GM13976 (cell line): ENCODE data around the gene MRPL36.

Experiments
- DNase-seq: peaks from one replicate; pipeline ENCODE4 v3.0.0; 2012; ENCODE audit warnings: low spot score
- in situ Hi-C: fragments of 300-500 bp; cut with MboI; formaldehyde crosslinking; loops from one replicate; pipeline ENCODE4 v1.12.0; 2022; ENCODE audit warnings: low sequenced_read_pairs, mixed read lengths, inconsistent platforms; ENCODE audit not compliant: unreplicated experiment
- TF ChIP-seq, protein P1 (sequence below): IDR thresholded peaks from 2 replicates; pipeline ENCODE4 v1.5.1; 2012; ENCODE audit warnings: borderline replicate concordance, mild to moderate bottlenecking; ENCODE audit not compliant: insufficient read depth; ENCODE audit errors: extremely low read depth, missing control alignments, control extremely low read depth

The MRPL36 gene

DNA sequence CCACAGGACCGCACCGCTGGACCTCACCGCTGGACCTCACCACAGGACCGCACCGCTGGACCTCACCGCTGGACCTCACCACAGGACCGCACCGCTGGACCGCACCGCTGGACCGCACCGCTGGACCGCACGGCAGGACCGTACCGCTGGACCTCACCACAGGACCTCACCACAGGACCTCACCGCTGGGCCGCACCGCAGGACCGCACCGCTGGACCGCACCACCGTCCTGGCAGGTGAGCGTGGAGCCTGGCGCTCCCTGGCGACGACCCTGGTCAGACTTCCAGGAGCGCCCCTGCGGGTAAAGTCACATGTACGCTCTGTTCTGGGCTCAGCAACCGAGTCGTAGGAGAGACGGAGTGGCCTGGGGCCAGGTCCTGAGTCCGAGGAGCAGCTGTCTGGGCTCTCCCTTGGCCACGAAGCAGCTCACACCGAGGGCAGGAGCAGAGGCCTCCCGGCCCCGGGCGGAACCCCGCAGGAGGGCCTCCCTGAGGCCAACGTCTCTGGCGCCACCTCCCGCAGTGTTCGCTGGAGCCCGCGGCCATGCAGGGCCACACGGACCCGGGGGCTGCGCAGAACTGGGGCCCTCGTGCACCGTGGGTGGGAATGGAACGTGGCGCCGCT is 30.5 kb downstream of the MRPL36 start:
- in situ Hi-C loops, result no loop called here
- TF ChIP-seq, protein P1, sequence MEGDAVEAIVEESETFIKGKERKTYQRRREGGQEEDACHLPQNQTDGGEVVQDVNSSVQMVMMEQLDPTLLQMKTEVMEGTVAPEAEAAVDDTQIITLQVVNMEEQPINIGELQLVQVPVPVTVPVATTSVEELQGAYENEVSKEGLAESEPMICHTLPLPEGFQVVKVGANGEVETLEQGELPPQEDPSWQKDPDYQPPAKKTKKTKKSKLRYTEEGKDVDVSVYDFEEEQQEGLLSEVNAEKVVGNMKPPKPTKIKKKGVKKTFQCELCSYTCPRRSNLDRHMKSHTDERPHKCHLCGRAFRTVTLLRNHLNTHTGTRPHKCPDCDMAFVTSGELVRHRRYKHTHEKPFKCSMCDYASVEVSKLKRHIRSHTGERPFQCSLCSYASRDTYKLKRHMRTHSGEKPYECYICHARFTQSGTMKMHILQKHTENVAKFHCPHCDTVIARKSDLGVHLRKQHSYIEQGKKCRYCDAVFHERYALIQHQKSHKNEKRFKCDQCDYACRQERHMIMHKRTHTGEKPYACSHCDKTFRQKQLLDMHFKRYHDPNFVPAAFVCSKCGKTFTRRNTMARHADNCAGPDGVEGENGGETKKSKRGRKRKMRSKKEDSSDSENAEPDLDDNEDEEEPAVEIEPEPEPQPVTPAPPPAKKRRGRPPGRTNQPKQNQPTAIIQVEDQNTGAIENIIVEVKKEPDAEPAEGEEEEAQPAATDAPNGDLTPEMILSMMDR, result no peak
- DNase-seq, result no peak

DNA sequence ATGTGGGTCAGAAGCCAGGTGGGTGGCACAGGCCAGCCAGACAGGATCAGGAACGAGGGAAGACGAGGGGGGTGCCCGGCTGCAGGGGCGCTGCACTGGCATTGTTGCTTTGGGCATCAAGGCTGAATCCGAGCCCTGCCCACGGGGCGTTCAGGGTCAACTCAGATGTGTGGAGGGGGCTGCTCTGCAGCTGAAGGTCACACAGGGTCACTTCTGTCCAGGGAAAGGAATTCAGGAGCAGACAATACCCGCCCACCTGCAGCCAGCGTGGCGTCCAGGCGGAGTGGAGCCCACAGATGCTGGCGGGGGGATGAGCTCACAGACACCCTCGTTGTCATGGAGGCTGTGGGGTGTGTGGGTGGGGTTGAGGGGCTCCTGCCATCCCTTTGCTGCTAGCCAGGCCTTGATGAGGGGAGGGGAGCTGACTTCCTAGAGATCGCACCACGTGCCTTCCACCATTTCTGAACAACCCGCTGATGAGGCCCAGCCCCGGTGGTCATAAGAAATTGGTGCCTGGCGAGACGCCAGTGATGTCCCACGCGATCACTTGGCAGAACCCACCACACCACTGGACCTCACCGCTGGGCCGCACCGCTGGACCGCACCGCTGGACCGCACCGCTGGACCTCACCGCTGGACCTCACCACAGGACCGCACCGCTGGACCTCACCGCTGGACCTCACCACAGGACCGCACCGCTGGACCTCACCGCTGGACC is 31.2 kb downstream of the MRPL36 start:
- in situ Hi-C loops, result no loop called here
- TF ChIP-seq, protein P1, result no peak
- no peak for DNase-seq

DNA sequence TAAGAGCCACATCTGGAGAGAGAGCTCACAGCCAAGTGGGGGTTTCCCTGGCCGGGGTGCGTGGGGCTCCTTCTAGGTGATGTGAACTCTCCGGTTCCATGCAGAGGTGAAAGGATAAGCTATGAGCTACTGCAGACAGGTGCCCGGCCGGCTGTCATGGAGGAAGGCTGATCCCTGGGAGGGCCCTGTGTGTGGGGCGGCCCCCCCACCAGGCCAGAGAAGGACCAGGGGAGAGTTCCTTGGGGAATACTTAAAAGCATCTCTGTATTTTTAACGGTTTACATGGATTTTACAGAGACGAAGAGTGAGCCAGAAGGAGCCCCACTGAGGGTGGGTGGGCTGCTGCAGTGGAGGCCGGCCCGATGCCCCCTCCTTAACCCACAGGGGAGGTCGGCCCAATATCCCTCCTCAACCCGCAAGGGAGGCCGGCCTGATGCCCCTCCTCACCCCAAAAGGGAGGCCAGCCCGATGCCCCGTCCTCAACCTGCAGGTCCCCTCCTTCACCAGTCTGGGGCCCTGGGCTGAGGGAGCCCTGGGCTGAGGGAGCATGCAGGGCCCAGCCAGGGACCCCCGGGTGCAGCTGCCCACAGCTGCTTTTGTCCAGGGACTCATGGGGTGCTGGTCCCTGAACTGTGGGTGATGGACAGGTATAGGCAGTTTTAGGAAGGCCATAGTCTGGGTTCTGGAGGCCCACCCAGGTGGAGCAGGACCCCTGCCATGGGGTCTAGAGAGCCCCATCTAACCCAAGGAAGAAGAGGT is 31.9 kb downstream of the MRPL36 start:
- no peak for DNase-seq
- in situ Hi-C loops, result no loop called here
- TF ChIP-seq, protein P1, result no peak

DNA sequence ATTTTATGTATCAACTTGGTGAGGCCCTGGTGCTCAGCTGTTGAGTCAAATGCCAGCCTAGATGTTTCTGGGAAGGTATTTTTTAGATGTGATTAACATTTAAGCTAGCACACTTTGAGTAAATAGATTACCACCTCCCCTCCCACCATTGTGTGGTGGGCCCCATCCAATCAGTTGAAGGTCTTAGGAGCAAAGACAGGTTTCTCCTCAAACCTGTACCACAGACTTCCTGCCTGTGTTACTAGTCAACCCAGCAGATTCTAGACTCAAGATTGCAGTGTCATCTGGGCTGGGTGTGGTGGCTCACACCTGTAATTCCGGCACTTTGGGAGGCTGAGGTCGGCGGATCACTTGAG is 33.8 kb downstream of the MRPL36 start:
- TF ChIP-seq, protein P1, result no peak
- DNase-seq, result no peak
- in situ Hi-C loops, result no loop called here

DNA sequence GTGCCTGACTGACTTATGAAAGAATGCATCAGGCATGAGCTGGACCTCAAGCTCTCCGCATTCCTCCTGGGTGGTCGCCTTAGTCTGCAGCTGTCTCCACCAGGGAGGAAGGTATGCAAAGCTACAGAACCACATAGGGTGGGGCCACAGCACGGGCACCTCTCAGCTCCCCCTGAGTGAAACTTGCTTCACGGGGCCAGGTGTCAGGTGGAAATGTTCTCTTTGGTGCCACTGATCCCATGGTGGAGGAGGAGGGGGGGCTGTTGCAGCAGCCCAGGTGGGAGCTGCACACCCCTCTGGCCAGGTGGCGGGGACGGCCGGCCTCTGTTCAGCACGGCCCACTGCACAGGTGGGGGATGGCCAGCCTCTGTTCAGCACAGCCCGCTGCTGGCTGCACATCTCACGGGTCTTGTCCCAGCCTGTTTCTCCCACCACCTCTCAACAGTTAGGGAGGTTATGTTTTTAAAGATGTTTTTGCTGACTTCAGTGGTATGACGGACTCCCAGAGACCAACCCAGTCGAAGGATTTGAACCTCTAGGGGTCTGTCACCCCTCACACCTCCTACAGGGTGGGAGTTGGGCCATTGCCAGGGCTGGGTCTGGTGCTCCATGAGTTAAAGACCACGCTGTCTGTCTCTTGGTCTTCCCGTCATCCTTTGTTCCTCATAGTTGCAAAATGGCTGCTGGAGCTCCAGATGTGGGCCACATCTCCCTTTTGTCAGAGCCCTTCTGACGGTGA is 34.3 kb downstream of the MRPL36 start:
- in situ Hi-C loops, result no loop called here
- DNase-seq, result no peak
- TF ChIP-seq, protein P1, result no peak

- in situ Hi-C loops, result no loop called here
- DNase-seq, result no peak
- TF ChIP-seq, protein P1, result no peak
These were observed 35.1 kb downstream of the MRPL36 start for GRCh38 chr5:1764606-1764960.
